Endodermal cell (in vitro differentiated cells): ENCODE results near the gene RUNX1. TPM values are rescaled to one million over a fixed set of nuclear protein-coding genes. Genes with fewer than 3 reads are reported as not detected.

Source experiments
- DNase-seq: peaks from one replicate; pipeline ENCODE4 v3.0.0-alpha.2; 2017
- H3K27ac ChIP-seq: 2 replicates; pipeline ENCODE4 v1.5.1; 2013; ENCODE audit warnings: mild to moderate bottlenecking, low read depth, low read length, moderate library complexity
- H3K27me3 ChIP-seq: 2 replicates; pipeline ENCODE4 v1.6.1; 2013; ENCODE audit warnings: mild to moderate bottlenecking, low read length, moderate library complexity; ENCODE audit not compliant: insufficient read depth, control insufficient read depth, poor library complexity, severe bottlenecking
- H3K36me3 ChIP-seq: 2 replicates; pipeline ENCODE4 v1.7.0; 2013; ENCODE audit warnings: mild to moderate bottlenecking, low read length, moderate library complexity; ENCODE audit not compliant: control insufficient read depth, insufficient read depth
- H3K4me1 ChIP-seq: one replicate; pipeline ENCODE4 v1.7.0; 2013; ENCODE audit warnings: low read length; ENCODE audit not compliant: control insufficient read depth, insufficient read depth
- H3K4me3 ChIP-seq: 2 replicates; pipeline ENCODE4 v1.5.1; 2013; ENCODE audit warnings: mild to moderate bottlenecking, low read length, moderate library complexity
- H3K9ac ChIP-seq: 2 replicates; pipeline ENCODE4 v1.6.1; 2013; ENCODE audit warnings: mild to moderate bottlenecking, low read length, moderate library complexity; ENCODE audit not compliant: poor library complexity, severe bottlenecking; ENCODE audit errors: extremely low read depth
- H3K9me3 ChIP-seq: 2 replicates; pipeline ENCODE4 v1.6.1; 2013; ENCODE audit warnings: mild to moderate bottlenecking, low read length, moderate library complexity; ENCODE audit not compliant: control insufficient read depth
- H3K27ac Mint-ChIP-seq: 2 replicates; pipeline ENCODE4 v1.8.0; 2020; ENCODE audit warnings: mixed read lengths
- H3K27me3 Mint-ChIP-seq: 2 replicates; pipeline ENCODE4 v1.8.0; 2021; ENCODE audit warnings: mild to moderate bottlenecking, mixed read lengths; ENCODE audit not compliant: insufficient read depth
- H3K36me3 Mint-ChIP-seq: 2 replicates; pipeline ENCODE4 v1.8.0; 2020; ENCODE audit warnings: low read depth, mixed read lengths
- H3K4me1 Mint-ChIP-seq: 2 replicates; pipeline ENCODE4 v1.8.0; 2020; ENCODE audit warnings: mixed read lengths
- H3K4me3 Mint-ChIP-seq: 2 replicates; pipeline ENCODE4 v1.8.0; 2020; ENCODE audit warnings: mild to moderate bottlenecking, moderate library complexity, mixed read lengths
- H3K9me3 Mint-ChIP-seq: 2 replicates; pipeline ENCODE4 v1.8.0; 2020; ENCODE audit warnings: mild to moderate bottlenecking, mixed read lengths
- WGBS, 2 experiments: methylation state at CpG; one replicate each; pipeline versions ENCODE4 v1.1.5 to v1.1.7; 2013; ENCODE audit warnings: missing lambda C conversion rate in 2 of 2, mixed read lengths in 1 of 2; ENCODE audit not compliant: insufficient coverage in 1 of 2, insufficient read length in 1 of 2; 5-methylcytosine and 5-hydroxymethylcytosine counted together
- total RNA-seq, 2 donors: library from RNA; stranded (reverse); fragmentation: NEBNext Ultra II Directional in 1 of 2; extraction: Animal tissue kit (Norgen Biotek cat#: 25700) in 1 of 2; gene quantifications; 2 replicates in 1 of 2; 3 replicates in 1 of 2; pipeline ENCODE4 v1.2.1, GENCODE V29; 2021
- TF ChIP-seq, protein P1 (sequence below): fragments of 200-600 bp; sonication (generic); conservative IDR thresholded peaks from 2 replicates; pipeline ENCODE4 v1.5.0; 2021; ENCODE audit warnings: antibody characterized with exemption, mild to moderate bottlenecking

The RUNX1 gene
- total RNA-seq, 2 donors from 2014 or later, result 0.31 to 2.8 TPM

- no peaks in the 10 kb centered on the region for H3K27me3 Mint-ChIP-seq
- Histone ChIP-seq H3K36me3 (no peaks in the 10 kb centered on the region), H3K27ac (no peak overlapping the region), H3K4me1 (peaks cover 7% of the 10 kb centered on the region), H3K9me3 (no peaks in the 10 kb centered on the region), H3K9ac (no peak overlapping the region), H3K27me3 (no peaks in the 10 kb centered on the region), H3K4me3 (no peak overlapping the region)
- WGBS, 2 experiments, result 82 to 88% methylated on average over 6 of the region's 6 CpGs
- no peak overlapping the region for H3K27ac Mint-ChIP-seq
- H3K36me3 Mint-ChIP-seq, result no peaks in the 10 kb centered on the region
- H3K9me3 Mint-ChIP-seq, result no peaks in the 10 kb centered on the region
- TF ChIP-seq, protein P1, sequence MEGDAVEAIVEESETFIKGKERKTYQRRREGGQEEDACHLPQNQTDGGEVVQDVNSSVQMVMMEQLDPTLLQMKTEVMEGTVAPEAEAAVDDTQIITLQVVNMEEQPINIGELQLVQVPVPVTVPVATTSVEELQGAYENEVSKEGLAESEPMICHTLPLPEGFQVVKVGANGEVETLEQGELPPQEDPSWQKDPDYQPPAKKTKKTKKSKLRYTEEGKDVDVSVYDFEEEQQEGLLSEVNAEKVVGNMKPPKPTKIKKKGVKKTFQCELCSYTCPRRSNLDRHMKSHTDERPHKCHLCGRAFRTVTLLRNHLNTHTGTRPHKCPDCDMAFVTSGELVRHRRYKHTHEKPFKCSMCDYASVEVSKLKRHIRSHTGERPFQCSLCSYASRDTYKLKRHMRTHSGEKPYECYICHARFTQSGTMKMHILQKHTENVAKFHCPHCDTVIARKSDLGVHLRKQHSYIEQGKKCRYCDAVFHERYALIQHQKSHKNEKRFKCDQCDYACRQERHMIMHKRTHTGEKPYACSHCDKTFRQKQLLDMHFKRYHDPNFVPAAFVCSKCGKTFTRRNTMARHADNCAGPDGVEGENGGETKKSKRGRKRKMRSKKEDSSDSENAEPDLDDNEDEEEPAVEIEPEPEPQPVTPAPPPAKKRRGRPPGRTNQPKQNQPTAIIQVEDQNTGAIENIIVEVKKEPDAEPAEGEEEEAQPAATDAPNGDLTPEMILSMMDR, result no peak
- H3K4me3 Mint-ChIP-seq, result no peak overlapping the region
- DNase-seq, result no peak
- H3K4me1 Mint-ChIP-seq, result peaks cover 2% of the 10 kb centered on the region
Measured at GRCh38 chr21:34814529-34814951, 234.6 kb downstream of the RUNX1 start.

DNA sequence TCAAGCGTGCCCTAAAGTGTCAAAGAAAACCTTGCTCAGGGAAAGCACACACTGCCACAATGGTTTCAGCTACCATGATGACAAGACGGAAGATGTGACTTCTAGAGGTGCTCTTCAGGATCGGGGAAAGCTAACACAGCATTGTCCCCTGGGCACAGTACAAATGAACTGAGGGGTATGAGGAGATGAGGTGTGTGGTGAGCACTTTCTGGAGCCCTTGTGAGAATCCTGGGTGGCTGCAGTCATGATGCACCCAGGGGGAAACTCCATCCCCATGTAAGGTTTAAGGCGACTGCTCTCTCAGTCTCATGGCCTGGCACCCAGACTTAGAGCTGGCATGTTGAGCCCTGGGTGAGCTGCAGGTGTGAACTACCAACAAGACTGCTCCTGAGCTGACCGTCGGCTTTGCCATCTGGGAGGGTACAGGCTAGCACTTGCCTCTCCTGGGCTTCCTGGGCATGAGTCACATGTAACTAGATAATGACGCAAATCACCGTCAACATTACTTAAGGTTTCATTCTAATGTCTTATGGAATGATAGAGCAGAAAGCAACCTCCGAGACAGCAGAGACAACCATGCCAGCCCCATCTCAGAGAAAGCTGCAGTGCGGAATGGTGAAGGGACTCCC is 235.7 kb downstream of the RUNX1 start:
- Mint-ChIP-seq H3K27me3 (peaks cover 4% of the 10 kb centered on the region), H3K9me3 (no peaks in the 10 kb centered on the region), H3K4me3 (no peak overlapping the region), H3K4me1 (peaks cover 1% of the 10 kb centered on the region), H3K27ac (no peak overlapping the region), H3K36me3 (no peaks in the 10 kb centered on the region)
- DNase-seq, result no peak
- no peaks in the 10 kb centered on the region for H3K4me1 ChIP-seq
- no peak overlapping the region for H3K27ac ChIP-seq
- no peak overlapping the region for H3K4me3 ChIP-seq
- no peaks in the 10 kb centered on the region for H3K27me3 ChIP-seq
- no peaks in the 10 kb centered on the region for H3K9me3 ChIP-seq
- TF ChIP-seq, protein P1, result no peak
- H3K9ac ChIP-seq, result no peak overlapping the region
- no peaks in the 10 kb centered on the region for H3K36me3 ChIP-seq
- WGBS, 2 experiments, result 94 to 99% methylated on average over 6 to 10 of the region's 10 CpGs

GRCh38 chr21:34812504-34813265 is 236.4 kb downstream of the RUNX1 start:
- 93 to 95% methylated on average over 5 to 7 of the region's 7 CpGs for WGBS, 2 experiments
- Histone ChIP-seq H3K36me3 (no peaks in the 10 kb centered on the region), H3K4me3 (no peak overlapping the region), H3K9ac (no peak overlapping the region), H3K27me3 (no peaks in the 10 kb centered on the region), H3K9me3 (no peaks in the 10 kb centered on the region), H3K4me1 (no peaks in the 10 kb centered on the region), H3K27ac (no peak overlapping the region)
- TF ChIP-seq, protein P1, result no peak
- H3K27me3 Mint-ChIP-seq, result peaks cover 4% of the 10 kb centered on the region
- H3K36me3 Mint-ChIP-seq, result no peaks in the 10 kb centered on the region
- H3K9me3 Mint-ChIP-seq, result no peaks in the 10 kb centered on the region
- no peak for DNase-seq
- H3K27ac Mint-ChIP-seq, result no peak overlapping the region
- no peak overlapping the region for H3K4me3 Mint-ChIP-seq
- H3K4me1 Mint-ChIP-seq, result no peaks in the 10 kb centered on the region
